ENCODE measurements around the gene CCDC150. TPM values are rescaled to one million over a fixed set of nuclear protein-coding genes. Genes with fewer than 3 reads are reported as not detected.

CCDC150 gene
- total RNA-seq, 1 experiment from 2014 or later: 29.2 TPM

DNA sequence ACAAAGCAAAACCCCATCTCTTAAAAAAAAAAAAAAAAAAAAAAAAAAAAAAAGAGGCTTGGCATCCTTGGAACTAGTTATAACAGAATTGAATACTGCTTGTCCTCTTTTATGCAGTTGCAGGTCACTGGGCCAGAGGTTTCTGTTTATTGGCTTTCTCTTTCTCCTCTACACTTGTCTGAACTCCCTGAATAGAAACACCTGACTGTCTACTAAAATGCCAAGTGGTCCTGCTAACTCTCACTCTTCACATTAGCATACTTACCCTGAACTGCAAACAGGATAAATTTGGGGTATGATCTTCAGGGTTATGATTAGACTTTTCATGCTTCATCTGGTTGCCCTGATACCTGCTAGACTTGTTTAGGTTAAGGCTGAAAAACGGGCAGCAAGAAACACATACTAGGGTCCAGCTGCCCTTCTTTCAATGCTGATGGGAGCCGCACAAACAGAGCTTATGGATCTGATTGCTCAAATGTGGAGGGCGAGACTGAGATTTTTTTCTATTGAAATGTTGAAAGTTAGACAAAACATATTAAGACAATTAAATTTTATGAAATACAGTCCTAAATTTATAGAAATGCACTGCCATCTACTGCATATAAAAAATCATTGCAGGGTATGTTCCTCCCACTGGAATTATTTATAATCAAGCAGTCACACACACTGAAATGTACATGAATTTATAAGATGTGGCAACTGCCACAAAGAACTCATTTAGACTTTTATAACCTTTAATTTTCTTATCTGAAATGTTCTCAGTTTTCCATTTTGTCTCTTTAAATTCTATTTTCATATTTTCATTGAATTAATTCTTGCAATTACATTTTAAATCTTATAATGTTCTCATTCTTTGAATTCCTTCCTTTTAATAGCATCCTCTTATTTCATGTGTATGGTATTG lies 119.2 kb downstream of the CCDC150 start:
- no peak overlapping the region for H3K4me3 ChIP-seq (replicated peaks in 1 of 2; ENCODE audit: low read depth in 1 of 2, low read length in 2 of 2)
- POLR2A ChIA-PET: no interaction called here
- H3K4me2 ChIP-seq (ENCODE audit: low read length): no peak overlapping the region
- peak; percentile 61 for TF ChIP-seq RAD21 (IDR thresholded peaks at IDR 0.05; ENCODE audit: low read depth)
- TF ChIP-seq, protein P1, sequence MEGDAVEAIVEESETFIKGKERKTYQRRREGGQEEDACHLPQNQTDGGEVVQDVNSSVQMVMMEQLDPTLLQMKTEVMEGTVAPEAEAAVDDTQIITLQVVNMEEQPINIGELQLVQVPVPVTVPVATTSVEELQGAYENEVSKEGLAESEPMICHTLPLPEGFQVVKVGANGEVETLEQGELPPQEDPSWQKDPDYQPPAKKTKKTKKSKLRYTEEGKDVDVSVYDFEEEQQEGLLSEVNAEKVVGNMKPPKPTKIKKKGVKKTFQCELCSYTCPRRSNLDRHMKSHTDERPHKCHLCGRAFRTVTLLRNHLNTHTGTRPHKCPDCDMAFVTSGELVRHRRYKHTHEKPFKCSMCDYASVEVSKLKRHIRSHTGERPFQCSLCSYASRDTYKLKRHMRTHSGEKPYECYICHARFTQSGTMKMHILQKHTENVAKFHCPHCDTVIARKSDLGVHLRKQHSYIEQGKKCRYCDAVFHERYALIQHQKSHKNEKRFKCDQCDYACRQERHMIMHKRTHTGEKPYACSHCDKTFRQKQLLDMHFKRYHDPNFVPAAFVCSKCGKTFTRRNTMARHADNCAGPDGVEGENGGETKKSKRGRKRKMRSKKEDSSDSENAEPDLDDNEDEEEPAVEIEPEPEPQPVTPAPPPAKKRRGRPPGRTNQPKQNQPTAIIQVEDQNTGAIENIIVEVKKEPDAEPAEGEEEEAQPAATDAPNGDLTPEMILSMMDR (IDR thresholded peaks at IDR 0.05 in 2 of 3, conservative IDR thresholded peaks at IDR 0.05 in 1 of 3; ENCODE audit: borderline replicate concordance in 1 of 3, insufficient read depth in 1 of 3, low read depth in 2 of 3, low read length in 2 of 3): peak in 2 of 3 experiments; percentile 38 to 52; a peak in 3 of 6 replicates
- TF ChIP-seq, protein P2, sequence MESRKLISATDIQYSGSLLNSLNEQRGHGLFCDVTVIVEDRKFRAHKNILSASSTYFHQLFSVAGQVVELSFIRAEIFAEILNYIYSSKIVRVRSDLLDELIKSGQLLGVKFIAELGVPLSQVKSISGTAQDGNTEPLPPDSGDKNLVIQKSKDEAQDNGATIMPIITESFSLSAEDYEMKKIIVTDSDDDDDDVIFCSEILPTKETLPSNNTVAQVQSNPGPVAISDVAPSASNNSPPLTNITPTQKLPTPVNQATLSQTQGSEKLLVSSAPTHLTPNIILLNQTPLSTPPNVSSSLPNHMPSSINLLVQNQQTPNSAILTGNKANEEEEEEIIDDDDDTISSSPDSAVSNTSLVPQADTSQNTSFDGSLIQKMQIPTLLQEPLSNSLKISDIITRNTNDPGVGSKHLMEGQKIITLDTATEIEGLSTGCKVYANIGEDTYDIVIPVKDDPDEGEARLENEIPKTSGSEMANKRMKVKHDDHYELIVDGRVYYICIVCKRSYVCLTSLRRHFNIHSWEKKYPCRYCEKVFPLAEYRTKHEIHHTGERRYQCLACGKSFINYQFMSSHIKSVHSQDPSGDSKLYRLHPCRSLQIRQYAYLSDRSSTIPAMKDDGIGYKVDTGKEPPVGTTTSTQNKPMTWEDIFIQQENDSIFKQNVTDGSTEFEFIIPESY (IDR thresholded peaks at IDR 0.05; ENCODE audit: extremely low read depth, insufficient replicate concordance, low read length): no peak
- no peak for TF ChIP-seq EZH2phosphoT487 (IDR thresholded peaks at IDR 0.05; ENCODE audit: borderline replicate concordance)
- TF ChIP-seq SRF (IDR thresholded peaks at IDR 0.05; ENCODE audit: low read depth): no peak
- no peaks in the 10 kb centered on the region for H3K27me3 ChIP-seq (ENCODE audit: insufficient read depth, low read length)
- no peak overlapping the region for H3K9ac ChIP-seq (ENCODE audit: low read length)
- H4K20me1 ChIP-seq (ENCODE audit: insufficient read depth): no peaks in the 10 kb centered on the region
- H3K36me3 ChIP-seq (ENCODE audit: control insufficient read depth in 1 of 2, insufficient read depth in 2 of 2, low read length in 2 of 2): peaks cover 4 to 6% of the 10 kb centered on the region in 2 experiments; a peak in 1 of 4 replicates
- intact Hi-C loops (cut with micrococcal nuclease): loop anchor here (2.0 to 10.0 kb wide), 4 partner anchors 324 to 628 kb away; no protein-coding TSS in a partner anchor
- H3K9me2 ChIP-seq (ENCODE audit: insufficient read depth): no peaks in the 10 kb centered on the region
- DNase-seq (ENCODE audit: low read depth, low spot score) (no peak), ATAC-seq (peak; percentile 54; the same call in 1 of the 2 replicates)
- no peaks in the 10 kb centered on the region for H3K9me3 ChIP-seq (ENCODE audit: control insufficient read depth in 1 of 2, insufficient read depth in 1 of 2, low read depth in 1 of 2, low read length in 2 of 2)
- H3K4me1 ChIP-seq (ENCODE audit: control insufficient read depth in 1 of 2, insufficient read depth in 2 of 2, low read length in 2 of 2): no peaks in the 10 kb centered on the region
- no peak overlapping the region for H2AFZ ChIP-seq (ENCODE audit: low read depth, low read length, poor library complexity, severe bottlenecking)
- RAD21 ChIA-PET (ENCODE audit: low non-redundant PET in 1 of 2, low total read pairs in 2 of 2, uncharacterized antibody in 2 of 2, unreplicated experiment in 2 of 2): interaction anchor here in 1 of 2 experiments (0.5 kb wide), 1 partner anchor 143 kb away, joined by 3 read pairs; no protein-coding TSS in a partner anchor
- no TSS peak for BruUV-seq (replicated peaks)
- no peaks in the 10 kb centered on the region for H3K79me2 ChIP-seq (ENCODE audit: insufficient read depth, low read length)
- H3K27ac ChIP-seq (ENCODE audit: low read depth, low read length): no peak overlapping the region
- CTCF ChIA-PET: interaction anchor here (1.2 to 1.7 kb wide), 3 partner anchors 8 to 461 kb away, joined by 3 to 10 read pairs (median 3); no protein-coding TSS in a partner anchor
